HepG2 (cell line): ENCODE data around the gene SH3PXD2A. TPM values are rescaled to one million over a fixed set of nuclear protein-coding genes. Genes with fewer than 3 reads are reported as not detected.

Experiments used
- ATAC-seq: fragments of 200-7000 bp; cut with Tn5 transposase; 3 replicates; pipeline ENCODE4 v1.9.1; 2020; ENCODE audit warnings: mild to moderate bottlenecking, moderate library complexity
- BruUV-seq: library from RNA; stranded (reverse); fragments of 400-500 nt; replicated peaks from 2 replicates; lab custom pipeline; 2021; lab: Mats Ljungman, UMichigan
- CTCF ChIA-PET: fragments of 300-600 bp; formaldehyde crosslinking; extraction: SDS; loops from one replicate; lab custom pipeline; 2021; ENCODE audit warnings: low total read pairs, inconsistent platforms, low intra/inter-chr PET ratio; lab: Yijun Ruan, JAX
- POLR2A ChIA-PET: fragments of 350-600 bp; sonication (Branson Sonifier 250); formaldehyde crosslinking; loops from one replicate; lab custom pipeline; 2020; ENCODE audit warnings: antibody characterized with exemption, inconsistent platforms; lab: Yijun Ruan, JAX
- DNase-seq: peaks from one replicate; pipeline ENCODE4 v3.0.0-alpha.2; 2015; ENCODE audit warnings: low spot score
- FAIRE-seq: peaks from 3 replicates; lab custom pipeline; 2011; peaks lifted over from hg19 to GRCh38; lab: Jason Lieb, UNC
- H2AFZ ChIP-seq: one replicate; pipeline ENCODE4 v1.6.1; 2011; ENCODE audit warnings: low read length, inconsistent platforms
- H3K27ac ChIP-seq: fragments of 300-600 bp; 3 replicates; pipeline ENCODE4 v1.8.0; 2011; ENCODE audit warnings: mixed run types, mild to moderate bottlenecking, mixed read lengths, low read length, inconsistent platforms; ENCODE audit not compliant: insufficient read depth; ENCODE audit errors: extremely low read length
- H3K27me3 ChIP-seq, 2 experiments: fragments of 200-600 bp in 1 of 2; 2 replicates in 1 of 2; 3 replicates in 1 of 2; pipeline versions ENCODE4 v1.6.0 to v1.8.0; 2011; ENCODE audit warnings: low read length in 2 of 2, mild to moderate bottlenecking in 2 of 2, moderate library complexity in 2 of 2, inconsistent platforms in 1 of 2; ENCODE audit not compliant: insufficient read depth in 2 of 2, control insufficient read depth in 1 of 2
- H3K36me3 ChIP-seq, 2 experiments: fragments of 200-600 bp in 1 of 2; replicated peaks in 1 of 2; 2 replicates in 1 of 2; 3 replicates in 1 of 2; pipeline versions ENCODE4 v1.5.1 to v1.8.0; 2011; ENCODE audit warnings: low read length in 2 of 2, inconsistent platforms in 1 of 2; ENCODE audit not compliant: insufficient read depth in 2 of 2, control insufficient read depth in 1 of 2
- H3K4me1 ChIP-seq: 2 replicates; pipeline ENCODE4 v1.5.1; 2012; ENCODE audit warnings: low read length, inconsistent platforms; ENCODE audit not compliant: insufficient read depth
- H3K4me2 ChIP-seq: 2 replicates; pipeline ENCODE4 v1.6.0; 2011; ENCODE audit warnings: low read depth, low read length, inconsistent platforms
- H3K4me3 ChIP-seq, 3 experiments: fragments of 200-600 bp in 1 of 3; sonication (generic), shearing (Covaris generic) in 1 of 3; replicated peaks in 1 of 3; 2 replicates each; pipeline ENCODE4 v1.5.1; 2011 to 2016; ENCODE audit warnings: low read length in 3 of 3, inconsistent platforms in 2 of 3, low read depth in 2 of 3, mild to moderate bottlenecking in 2 of 3, control low read depth in 1 of 3, mixed read lengths in 1 of 3; ENCODE audit not compliant: insufficient read depth in 1 of 3
- H3K79me2 ChIP-seq: one replicate; pipeline ENCODE4 v1.6.1; 2011; ENCODE audit warnings: low read length, inconsistent platforms; ENCODE audit not compliant: insufficient read depth
- H3K9ac ChIP-seq: 2 replicates; pipeline ENCODE4 v1.6.0; 2011; ENCODE audit warnings: mild to moderate bottlenecking, low read depth, low read length, inconsistent platforms; ENCODE audit not compliant: insufficient read depth
- H3K9me3 ChIP-seq: 2 replicates; pipeline ENCODE4 v1.5.1; 2012; ENCODE audit warnings: mild to moderate bottlenecking, low read length
- H4K20me1 ChIP-seq: 2 replicates; pipeline ENCODE4 v1.6.0; 2011; ENCODE audit warnings: inconsistent platforms, mild to moderate bottlenecking, low read length, moderate library complexity; ENCODE audit not compliant: insufficient read depth
- CCDC6 ChIP-seq: sonication (generic); formaldehyde crosslinking; IDR thresholded peaks from 2 replicates; pipeline ENCODE4 v1.8.1; 2022; ENCODE audit warnings: mild to moderate bottlenecking, missing genetic modification reagents, moderate library complexity
- MEF2D ChIP-seq: sonication (generic); formaldehyde crosslinking; IDR thresholded peaks from 2 replicates; pipeline ENCODE4 v1.5.1; 2020; ENCODE audit warnings: mild to moderate bottlenecking, missing genetic modification reagents
- NCOA5 ChIP-seq: sonication (generic); formaldehyde crosslinking; IDR thresholded peaks from 2 replicates; pipeline ENCODE4 v1.4.0; 2020; ENCODE audit warnings: missing genetic modification reagents
- TFDP2 ChIP-seq: sonication (generic); formaldehyde crosslinking; IDR thresholded peaks from 2 replicates; pipeline ENCODE4 v1.4.0; 2020; ENCODE audit warnings: missing genetic modification reagents
- THRA ChIP-seq: sonication (generic); formaldehyde crosslinking; IDR thresholded peaks from 2 replicates; pipeline ENCODE4 v1.4.0; 2020; ENCODE audit warnings: missing genetic modification reagents, borderline replicate concordance
- ZGPAT ChIP-seq: IDR thresholded peaks from 2 replicates; pipeline ENCODE4 v1.6.1; 2016; ENCODE audit warnings: mild to moderate bottlenecking
- ZNF3 ChIP-seq: IDR thresholded peaks from 2 replicates; pipeline ENCODE4 v1.7.0; 2017; ENCODE audit warnings: inconsistent platforms
- ZNF331 ChIP-seq: sonication (generic); formaldehyde crosslinking; IDR thresholded peaks from 2 replicates; pipeline ENCODE4 v1.4.0; 2020; ENCODE audit warnings: missing genetic modification reagents
- WGBS: methylation state at CpG from one replicate; pipeline ENCODE4 v1.1.6; 2017; ENCODE audit warnings: low lambda C conversion rate; 5-methylcytosine and 5-hydroxymethylcytosine counted together
- in situ Hi-C: cut with HindIII; loops from 2 replicates; pipeline ENCODE4 v1.10.0; 2017; ENCODE audit warnings: low pct_unique_long_range_greater_than_20kb; ENCODE audit not compliant: extremely low pct_ligation_motif_present
- intact Hi-C: fragments of 100-400 bp; cut with micrococcal nuclease; formaldehyde crosslinking; loops from one replicate; pipeline ENCODE4 v1.10.0; 2022; ENCODE audit not compliant: unreplicated experiment
- polyA plus RNA-seq, 8 experiments: library from polyadenylated mRNA; depleted of rRNA in 3 of 8; stranded (reverse) in 7 of 8; unstranded in 1 of 8; fragments of >200 nt; fragmentation: Illumina TruSeq in 4 of 8; extraction: Trizol in 4 of 8; gene quantifications; 2 replicates each; pipeline versions ENCODE4 v1.2.1 to v1.2.3, GENCODE V29; 2011 to 2016; ENCODE audit warnings: low read depth in 4 of 8, missing spikeins in 1 of 8, mixed read lengths in 1 of 8; ENCODE audit not compliant: insufficient read depth in 1 of 8
- total RNA-seq, 5 experiments: library from RNA; depleted of rRNA; stranded (reverse); fragments of >200 nt; fragmentation: Illumina TruSeq; extraction: Trizol; gene quantifications; 2 replicates each; pipeline ENCODE4 v1.2.3, GENCODE V29; 2016; ENCODE audit warnings: low read depth in 1 of 5

Gene SH3PXD2A
- total and polyA plus RNA-seq, 2 of the 13 experiments (the other 11 are each of a cell fraction or from before 2014, with no cell fraction given), result 11.1 to 11.3 TPM

GRCh38 chr10:103850572-103850895, 4.8 kb downstream of the SH3PXD2A start (continued):
- no peak for TF ChIP-seq TFDP2 (CRISPR knock-in tag)

- H3K4me2 ChIP-seq, result no peak overlapping the region
- no peak overlapping the region for H2AFZ ChIP-seq
- ATAC-seq (no peak), DNase-seq (no peak), FAIRE-seq (no peak)
- no peaks in the 10 kb centered on the region for H3K9me3 ChIP-seq
- 78% methylated on average over 8 of the region's 8 CpGs for WGBS
- peaks cover 96% of the 10 kb centered on the region for H3K79me2 ChIP-seq
- intact Hi-C loops (loop anchor here (5.0 kb wide), 1 partner anchor 33 kb away; no protein-coding TSS in a partner anchor), in situ Hi-C loops (no loop called here)
- H3K4me3 ChIP-seq, result no peak overlapping the region
- POLR2A ChIA-PET, result no interaction called here
- peaks cover 82% of the 10 kb centered on the region for H3K4me1 ChIP-seq
- CTCF ChIA-PET, result no interaction called here
- no peak overlapping the region for H3K27ac ChIP-seq
- peaks cover 51% of the 10 kb centered on the region for H4K20me1 ChIP-seq
- peaks cover 11 to 44% of the 10 kb centered on the region in 2 experiments for H3K36me3 ChIP-seq
- no TSS peak for BruUV-seq
- TF ChIP-seq ZNF3 (CRISPR knock-in tag) (no peak), ZNF331 (CRISPR knock-in tag) (no peak), NCOA5 (CRISPR knock-in tag) (no peak), ZGPAT (CRISPR knock-in tag) (no peak), MEF2D (no peak), CCDC6 (CRISPR knock-in tag) (no peak), THRA (CRISPR knock-in tag) (no peak)
- H3K9ac ChIP-seq, result no peak overlapping the region
- H3K27me3 ChIP-seq, result no peaks in the 10 kb centered on the region; a peak in 1 of 5 replicates
Observed at GRCh38 chr10:103849880-103850571, 5.3 kb downstream of the SH3PXD2A start.
